AG09319 (cell line): ENCODE results near the gene TRAPPC6A.

Experiments used
- DNase-seq: peaks from one replicate; pipeline ENCODE4 v3.0.0-alpha.2; 2010; ENCODE audit warnings: low read depth; ENCODE audit errors: extremely low read depth
- CTCF ChIP-seq: IDR thresholded peaks from 2 replicates; pipeline ENCODE4 v1.5.1; 2011; ENCODE audit warnings: low read depth, mild to moderate bottlenecking, inconsistent platforms, low read length, moderate library complexity

The TRAPPC6A gene

GRCh38 chr19:45202637-45203036 lies 24.6 kb upstream of the TRAPPC6A start:
- no peak for TF ChIP-seq CTCF
- DNase-seq, result no peak

GRCh38 chr19:45200568-45200967 lies 22.5 kb upstream of the TRAPPC6A start:
- peak; percentile 31 for DNase-seq
- TF ChIP-seq CTCF, result peak; percentile 43

GRCh38 chr19:45195764-45196163 lies 17.7 kb upstream of the TRAPPC6A start:
- TF ChIP-seq CTCF, result no peak
- no peak for DNase-seq

- no peak for DNase-seq
- TF ChIP-seq CTCF, result no peak
Observed at GRCh38 chr19:45191375-45191774, 13.3 kb upstream of the TRAPPC6A start.

GRCh38 chr19:45189971-45190370 lies 11.9 kb upstream of the TRAPPC6A start:
- TF ChIP-seq CTCF, result no peak
- DNase-seq, result no peak

- TF ChIP-seq CTCF, result peak; percentile 28
- DNase-seq, result no peak
Observed at GRCh38 chr19:45187421-45188100, 9.5 kb upstream of the TRAPPC6A start.

GRCh38 chr19:45186509-45187334 lies 8.7 kb upstream of the TRAPPC6A start:
- no peak for TF ChIP-seq CTCF
- no peak for DNase-seq
